ENCODE results near the gene PPP1R14B. TPM values are rescaled to one million over a fixed set of nuclear protein-coding genes. Genes with fewer than 3 reads are reported as not detected.

PPP1R14B gene
- total RNA-seq, 4 donors from 2014 or later: 34.2 to 103 (median 83.8) TPM

DNA sequence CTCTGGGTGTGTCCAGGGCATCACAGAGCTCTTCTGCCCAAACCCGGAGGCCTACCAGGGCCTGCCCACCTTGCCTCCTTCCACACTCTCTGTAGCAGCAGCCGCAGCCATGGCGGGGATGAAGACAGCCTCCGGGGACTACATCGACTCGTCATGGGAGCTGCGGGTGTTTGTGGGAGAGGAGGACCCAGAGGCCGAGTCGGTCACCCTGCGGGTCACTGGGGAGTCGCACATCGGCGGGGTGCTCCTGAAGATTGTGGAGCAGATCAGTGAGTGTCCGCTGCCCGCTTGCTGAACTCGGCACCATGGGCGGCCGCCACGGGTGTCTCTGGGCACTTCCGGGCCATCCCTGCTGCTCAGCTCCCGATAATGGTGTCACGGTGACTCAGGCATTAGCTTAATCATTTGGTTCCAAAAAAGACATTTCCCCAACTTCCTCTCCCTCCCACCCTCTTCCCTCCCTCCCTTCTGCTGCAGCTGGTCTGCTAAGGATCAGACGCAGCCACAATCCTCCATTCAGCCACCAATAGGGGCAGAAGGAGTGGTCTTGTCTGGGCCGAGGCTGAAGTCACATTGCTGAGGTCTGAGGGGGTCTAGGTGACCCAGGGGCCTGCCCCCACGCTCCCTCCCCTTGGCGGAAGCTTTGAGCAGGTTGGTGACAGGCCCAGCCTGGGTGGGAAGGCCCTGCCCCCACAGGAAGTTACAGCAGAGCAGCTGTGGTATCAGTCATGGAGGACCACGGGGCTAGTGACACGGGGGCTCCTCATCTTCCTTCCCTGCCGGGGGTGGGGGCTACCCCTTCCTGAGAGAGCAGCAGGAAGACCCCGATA lies 39.3 kb downstream of the PPP1R14B start:
- peaks cover 14 to 15% of the 10 kb centered on the region in 2 donors for H3K36me3 ChIP-seq
- TF ChIP-seq CTCF (IDR thresholded peaks at IDR 0.05) (no peak), POLR2A (IDR thresholded peaks at IDR 0.05) (no peak)
- peak overlapping the region; percentile 62 to 76 (median 70) for H3K27ac ChIP-seq
- WGBS, 2 donors: 61 to 70% methylated on average over 13 to 17 of the region's 30 CpGs
- intact Hi-C loops (cut with DNase I): no loop called here
- peaks cover 9 to 26% of the 10 kb centered on the region in 2 donors for H3K4me1 ChIP-seq
- no peaks in the 10 kb centered on the region for H3K27me3 ChIP-seq
- peak; percentile 27 to 42 for DNase-seq
- H3K9me3 ChIP-seq: no peaks in the 10 kb centered on the region
- peak overlapping the region in 1 of 3 donors; percentile 9 for H3K4me3 ChIP-seq (replicated peaks in 1 of 3)

DNA sequence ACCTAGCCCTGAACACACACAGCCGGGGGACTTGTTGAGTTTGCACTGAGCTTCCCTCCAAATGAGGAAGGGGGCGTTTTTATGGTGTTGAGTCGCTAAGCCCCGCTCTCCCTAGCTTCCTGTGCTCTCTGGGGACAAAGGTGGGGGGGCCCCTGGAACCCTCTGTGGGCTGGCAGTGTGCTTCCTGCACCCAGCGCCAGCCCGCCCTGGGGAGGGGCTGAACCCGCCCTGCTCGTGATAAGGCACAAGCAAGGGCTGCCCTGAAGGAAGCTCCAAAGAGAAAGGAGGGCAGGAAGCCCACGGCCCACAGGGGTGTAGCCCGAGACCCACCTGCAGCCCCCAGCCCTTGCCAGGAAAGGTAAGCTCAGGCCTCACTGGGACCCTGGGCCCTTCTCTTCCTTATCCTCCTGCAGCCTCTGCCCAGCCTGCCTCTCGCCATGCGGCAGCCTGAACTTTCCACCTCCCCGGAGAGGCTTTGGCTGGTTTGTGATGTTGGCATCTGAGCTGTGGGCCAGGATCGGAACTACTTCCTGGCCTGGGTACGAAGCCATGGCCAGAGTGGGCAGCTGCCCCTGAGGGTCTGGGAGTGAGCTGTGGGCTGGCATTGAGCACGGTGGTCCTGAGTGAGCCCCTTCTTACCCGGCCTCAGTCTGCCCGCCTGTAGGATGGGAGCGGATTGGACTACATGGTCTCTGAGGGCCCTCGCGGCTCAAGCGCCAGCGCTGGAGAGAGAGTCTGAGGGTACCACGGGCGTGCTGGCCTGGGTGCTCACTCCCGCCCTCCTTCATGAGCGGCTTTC lies 40.1 kb downstream of the PPP1R14B start, which contains the start of gene FERMT3:
Gene FERMT3 (plus strand): TSS at position 265 of the 799 bp plus-strand sequence. CDS start 644 bp downstream, outside the sequence.
- Histone ChIP-seq H3K4me1 (peaks cover 9 to 26% of the 10 kb centered on the region in 2 donors), H3K9me3 (no peaks in the 10 kb centered on the region), H3K27me3 (no peaks in the 10 kb centered on the region), H3K36me3 (peaks cover 19 to 23% of the 10 kb centered on the region in 2 donors), H3K27ac (peak within 1 kb of the TSS; percentile 30 to 76 (median 70)), H3K4me3 (replicated peaks in 1 of 3) (peak within 1 kb of the TSS in 1 of 3 donors; percentile 9)
- DNase-seq: peak in 1 of 2 donors; percentile 34
- WGBS, 2 donors: 80 to 88% methylated on average over 9 to 15 of the region's 27 CpGs
- TF ChIP-seq CTCF (IDR thresholded peaks at IDR 0.05) (no peak), POLR2A (IDR thresholded peaks at IDR 0.05) (no peak)
- intact Hi-C loops (cut with DNase I): no loop called here

- Histone ChIP-seq H3K27me3 (no peaks in the 10 kb centered on the region), H3K27ac (peak overlapping the region in 1 of 3 donors; percentile 10), H3K4me1 (peaks cover 9 to 26% of the 10 kb centered on the region in 2 donors), H3K36me3 (peaks cover 35 to 40% of the 10 kb centered on the region in 2 donors), H3K9me3 (no peaks in the 10 kb centered on the region), H3K4me3 (replicated peaks in 1 of 3) (no peak overlapping the region)
- TF ChIP-seq CTCF (IDR thresholded peaks at IDR 0.05): peak; percentile 22 to 82 (median 72)
- TF ChIP-seq POLR2A (IDR thresholded peaks at IDR 0.05): no peak
- WGBS, 2 donors: 20 to 26% methylated on average over 7 of the region's 7 CpGs
- peak; percentile 92 to 94 for DNase-seq
- intact Hi-C loops (cut with DNase I): no loop called here
Measured at GRCh38 chr11:64204464-64204989, 42.2 kb downstream of the PPP1R14B start.

DNA sequence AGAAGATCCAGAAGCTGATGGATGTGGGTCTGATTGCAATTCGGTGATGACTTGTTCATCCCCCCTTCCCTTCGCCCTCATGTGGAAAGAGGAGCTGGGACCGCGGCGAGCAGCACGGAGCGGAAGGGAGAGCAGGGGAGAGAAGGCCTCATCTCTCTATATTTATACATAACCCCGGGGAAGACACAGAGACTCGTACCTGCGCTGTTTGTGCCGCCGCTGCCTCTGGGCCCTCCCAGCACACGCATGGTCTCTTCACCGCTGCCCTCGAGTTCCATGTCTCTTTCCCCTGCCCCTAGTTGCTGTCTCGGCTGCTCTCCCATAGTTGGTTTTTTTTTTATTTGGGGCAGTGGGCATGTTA lies 42.7 kb downstream of the PPP1R14B start:
- DNase-seq: no peak
- WGBS, 2 donors: 78 to 84% methylated on average over 16 of the region's 16 CpGs
- intact Hi-C loops (cut with DNase I): no loop called here
- Histone ChIP-seq H3K36me3 (peaks cover 36 to 43% of the 10 kb centered on the region in 2 donors), H3K4me3 (replicated peaks in 1 of 3) (no peak overlapping the region), H3K4me1 (peaks cover 9 to 26% of the 10 kb centered on the region in 2 donors), H3K27me3 (no peaks in the 10 kb centered on the region), H3K27ac (no peak overlapping the region), H3K9me3 (no peaks in the 10 kb centered on the region)
- TF ChIP-seq CTCF (IDR thresholded peaks at IDR 0.05) (no peak), POLR2A (IDR thresholded peaks at IDR 0.05) (no peak)

Measured in thyroid gland (tissue), 4 donors.